Right kidney (tissue), 9 donors: Measurements from ENCODE around the gene ARHGAP44.
A peak's percentile ranks its signal among the peaks of the same experiment; 100 is the strongest.

Experiments used
- DNase-seq: peaks from one replicate; pipeline ENCODE4 v3.0.0-alpha.2; 2016
- long read RNA-seq, 8 donors: transcript quantifications; one replicate each; lab custom pipeline, GENCODE V29; 2026

ARHGAP44 gene
- long read RNA-seq, donor 1, full-length matches to known transcripts: 5 of 5 reads
- long read RNA-seq, donor 1, partial matches to known transcripts: 0 of 5 reads
- long read RNA-seq, donor 1, other reads (novel, unspliced or antisense): 0 of 5 reads
- long read RNA-seq, donor 2, full-length matches to known transcripts: 1 of 1 reads
- long read RNA-seq, donor 2, partial matches to known transcripts: 0 of 1 reads
- long read RNA-seq, donor 2, other reads (novel, unspliced or antisense): 0 of 1 reads
- long read RNA-seq, donor 3, partial matches to known transcripts: 11 of 11 reads
- long read RNA-seq, donor 3, other reads (novel, unspliced or antisense): 0 of 11 reads
- long read RNA-seq, donor 4, full-length matches to known transcripts: 12 of 12 reads
- long read RNA-seq, donor 4, partial matches to known transcripts: 0 of 12 reads
- long read RNA-seq, donor 4, other reads (novel, unspliced or antisense): 0 of 12 reads
- long read RNA-seq, donor 5, full-length matches to known transcripts: 2 of 2 reads
- long read RNA-seq, donor 5, partial matches to known transcripts: 0 of 2 reads
- long read RNA-seq, donor 5, other reads (novel, unspliced or antisense): 0 of 2 reads
- long read RNA-seq, donor 6, full-length matches to known transcripts: 7 of 7 reads
- long read RNA-seq, donor 6, partial matches to known transcripts: 0 of 7 reads
- long read RNA-seq, donor 6, other reads (novel, unspliced or antisense): 0 of 7 reads
- long read RNA-seq, donor 7: 0 reads
- long read RNA-seq, donor 8, full-length matches to known transcripts: 2 of 19 reads
- long read RNA-seq, donor 8, partial matches to known transcripts: 17 of 19 reads
- long read RNA-seq, donor 8, other reads (novel, unspliced or antisense): 0 of 19 reads

GRCh38 chr17:12789481-12790248, at the start of gene ARHGAP44:
Gene ARHGAP44 (plus strand): TSS chr17:12789498. CDS start chr17:12789839, 341 bp downstream.
- DNase-seq: peak; percentile 89

- no peak for DNase-seq
Observed at GRCh38 chr17:12739500-12739899, 49.8 kb upstream of the ARHGAP44 start.

- DNase-seq: no peak
Observed at GRCh38 chr17:12743046-12743445, 46.3 kb upstream of the ARHGAP44 start.

GRCh38 chr17:12744298-12744697, 45.0 kb upstream of the ARHGAP44 start:
- DNase-seq: no peak

GRCh38 chr17:12744786-12745185, 44.5 kb upstream of the ARHGAP44 start:
- no peak for DNase-seq

- no peak for DNase-seq
Observed at GRCh38 chr17:12745486-12745885, 43.8 kb upstream of the ARHGAP44 start.

GRCh38 chr17:12756786-12757185, 32.5 kb upstream of the ARHGAP44 start:
- no peak for DNase-seq

- DNase-seq: no peak
Observed at GRCh38 chr17:12759090-12759489, 30.2 kb upstream of the ARHGAP44 start.

- no peak for DNase-seq
Observed at GRCh38 chr17:12765548-12765947, 23.8 kb upstream of the ARHGAP44 start.

- DNase-seq: no peak
Observed at GRCh38 chr17:12768255-12768654, 21.0 kb upstream of the ARHGAP44 start.

- DNase-seq: no peak
Observed at GRCh38 chr17:12769981-12770380, 19.3 kb upstream of the ARHGAP44 start.

- no peak for DNase-seq
Observed at GRCh38 chr17:12773153-12773552, 16.1 kb upstream of the ARHGAP44 start.

GRCh38 chr17:12789075-12789480, 220 bp upstream of the ARHGAP44 start:
- DNase-seq: no peak

GRCh38 chr17:12790249-12791106, 1.2 kb downstream of the ARHGAP44 start:
- DNase-seq: no peak

- no peak for DNase-seq
Observed at GRCh38 chr17:12794919-12795532, 5.7 kb downstream of the ARHGAP44 start.

GRCh38 chr17:12800855-12801365, 11.6 kb downstream of the ARHGAP44 start:
- DNase-seq: no peak

GRCh38 chr17:12806630-12807029, 17.3 kb downstream of the ARHGAP44 start:
- no peak for DNase-seq

- DNase-seq: no peak
Observed at GRCh38 chr17:12808723-12809122, 19.4 kb downstream of the ARHGAP44 start.

GRCh38 chr17:12812877-12813276, 23.6 kb downstream of the ARHGAP44 start:
- DNase-seq: no peak

- DNase-seq: no peak
Observed at GRCh38 chr17:12813664-12814063, 24.4 kb downstream of the ARHGAP44 start.

GRCh38 chr17:12814718-12815117, 25.4 kb downstream of the ARHGAP44 start:
- DNase-seq: no peak
